OCI-LY7 (cell line): ENCODE data around the gene EDN2. TPM values are rescaled to one million over a fixed set of nuclear protein-coding genes. Genes with fewer than 3 reads are reported as not detected.

Experiments
- BruUV-seq: library from RNA; stranded (reverse); fragments of 400-500 nt; replicated peaks from 2 replicates; lab custom pipeline; 2021; lab: Mats Ljungman, UMichigan
- CTCF ChIA-PET: fragments of 300-600 bp; sonication (Branson Sonifier 250); formaldehyde crosslinking; loops from one replicate; lab custom pipeline; 2022; ENCODE audit warnings: antibody characterized with exemption; ENCODE audit not compliant: unreplicated experiment; lab: Charles Lee
- POLR2A ChIA-PET: fragments of 300-600 bp; sonication (Branson Sonifier 250); formaldehyde crosslinking; loops from one replicate; lab custom pipeline; 2022; ENCODE audit warnings: antibody characterized with exemption; lab: Charles Lee
- DNase-seq: peaks from one replicate; pipeline ENCODE4 v3.0.0-alpha.2; 2015; ENCODE audit warnings: low spot score
- H2AFZ ChIP-seq: fragments of 200-600 bp; sonication (generic), shearing (Covaris generic); 2 replicates; pipeline ENCODE4 v1.6.1; 2014; ENCODE audit warnings: mild to moderate bottlenecking, antibody characterized with exemption, low read length, moderate library complexity
- H3K27ac ChIP-seq: fragments of 200-600 bp; sonication (generic); 2 replicates; pipeline ENCODE4 v1.5.1; 2014; ENCODE audit warnings: mixed run types, low read depth, mild to moderate bottlenecking, moderate library complexity, low read length, inconsistent platforms; ENCODE audit not compliant: poor library complexity, severe bottlenecking
- H3K36me3 ChIP-seq: fragments of 200-600 bp; sonication (generic); 2 replicates; pipeline ENCODE4 v1.6.1; 2014; ENCODE audit warnings: mild to moderate bottlenecking, antibody characterized with exemption, low read length, moderate library complexity, mixed read lengths; ENCODE audit not compliant: insufficient read depth
- H3K4me1 ChIP-seq: fragments of 200-600 bp; sonication (generic); 2 replicates; pipeline ENCODE4 v1.5.1; 2014; ENCODE audit warnings: mild to moderate bottlenecking, low read length; ENCODE audit not compliant: insufficient read depth, poor library complexity, severe bottlenecking
- H3K4me2 ChIP-seq: fragments of 200-600 bp; sonication (generic); 2 replicates; pipeline ENCODE4 v1.6.1; 2014; ENCODE audit warnings: mild to moderate bottlenecking, low read length
- H3K4me3 ChIP-seq: fragments of 200-600 bp; sonication (generic); 2 replicates; pipeline ENCODE4 v1.5.1; 2014; ENCODE audit warnings: mild to moderate bottlenecking, low read depth, low read length; ENCODE audit not compliant: poor library complexity, severe bottlenecking
- H3K79me2 ChIP-seq: fragments of 200-600 bp; sonication (generic); 2 replicates; pipeline ENCODE4 v1.6.1; 2016; ENCODE audit warnings: low read depth, mild to moderate bottlenecking, low read length, moderate library complexity, mixed read lengths; ENCODE audit not compliant: insufficient read depth
- H3K9me2 ChIP-seq: fragments of 200-600 bp; sonication (generic); 2 replicates; pipeline ENCODE4 v1.6.1; 2016; ENCODE audit warnings: mild to moderate bottlenecking, low read length, mixed read lengths; ENCODE audit not compliant: insufficient read depth
- H3K9me3 ChIP-seq: fragments of 200-600 bp; sonication (generic); 2 replicates; pipeline ENCODE4 v1.6.1; 2014; ENCODE audit warnings: mild to moderate bottlenecking, mixed run types, low read length, mixed read lengths
- H4K20me1 ChIP-seq: fragments of 200-600 bp; sonication (generic); 2 replicates; pipeline ENCODE4 v1.6.1; 2014; ENCODE audit warnings: mild to moderate bottlenecking, antibody characterized with exemption, low read length, moderate library complexity, mixed read lengths; ENCODE audit not compliant: insufficient read depth
- EZH2phosphoT487 ChIP-seq: fragments of 200-600 bp; sonication (generic); IDR thresholded peaks from 2 replicates; pipeline ENCODE4 v1.6.1; 2018; ENCODE audit warnings: low read depth, borderline replicate concordance, mild to moderate bottlenecking, mixed run types, antibody characterized with exemption, low read length, moderate library complexity, mixed read lengths
- intact Hi-C: fragments of 100-400 bp; cut with micrococcal nuclease; formaldehyde crosslinking; loops from one replicate; pipeline ENCODE4 v1.10.0; 2022; ENCODE audit not compliant: unreplicated experiment
- total RNA-seq, 2 experiments: library from RNA; depleted of rRNA in 1 of 2; stranded (reverse); fragments of >200 nt in 1 of 2; shearing (Covaris generic) in 1 of 2; gene quantifications; 2 replicates each; pipeline ENCODE4 v1.2.3, GENCODE V29; 2014 to 2022
- TF ChIP-seq, protein P1 (sequence below): fragments of 200-600 bp; sonication (generic); conservative IDR thresholded peaks from 2 replicates; pipeline ENCODE4 v1.5.1; 2014; ENCODE audit warnings: mild to moderate bottlenecking, antibody characterized with exemption, low read length, moderate library complexity, mixed read lengths

The EDN2 gene
- total RNA-seq, 2 experiments from 2014 or later: not detected

DNA sequence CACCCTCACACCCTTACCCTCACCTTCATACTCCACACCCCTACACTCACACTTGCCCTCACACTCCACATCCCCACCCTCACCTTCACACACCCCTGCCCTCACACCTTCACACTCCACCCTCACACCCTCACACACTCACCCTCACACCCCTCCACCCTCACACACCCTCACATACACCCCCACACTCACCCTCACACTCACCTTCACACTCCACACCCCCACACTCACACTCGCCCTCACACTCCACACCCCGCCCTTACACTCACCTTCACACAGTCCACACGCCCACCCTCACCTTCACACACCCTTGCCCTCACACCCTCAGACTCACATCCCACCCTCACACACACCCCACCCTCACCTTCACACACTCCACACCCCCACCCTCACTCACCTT, 43.6 kb upstream of the EDN2 start:
- Histone ChIP-seq H2AFZ (no peak overlapping the region), H3K79me2 (no peaks in the 10 kb centered on the region), H4K20me1 (no peaks in the 10 kb centered on the region), H3K9me2 (no peaks in the 10 kb centered on the region), H3K4me2 (no peak overlapping the region), H3K27ac (no peak overlapping the region), H3K4me1 (no peaks in the 10 kb centered on the region), H3K36me3 (no peaks in the 10 kb centered on the region), H3K9me3 (no peaks in the 10 kb centered on the region), H3K4me3 (no peak overlapping the region)
- TF ChIP-seq EZH2phosphoT487: no peak
- TF ChIP-seq, protein P1, sequence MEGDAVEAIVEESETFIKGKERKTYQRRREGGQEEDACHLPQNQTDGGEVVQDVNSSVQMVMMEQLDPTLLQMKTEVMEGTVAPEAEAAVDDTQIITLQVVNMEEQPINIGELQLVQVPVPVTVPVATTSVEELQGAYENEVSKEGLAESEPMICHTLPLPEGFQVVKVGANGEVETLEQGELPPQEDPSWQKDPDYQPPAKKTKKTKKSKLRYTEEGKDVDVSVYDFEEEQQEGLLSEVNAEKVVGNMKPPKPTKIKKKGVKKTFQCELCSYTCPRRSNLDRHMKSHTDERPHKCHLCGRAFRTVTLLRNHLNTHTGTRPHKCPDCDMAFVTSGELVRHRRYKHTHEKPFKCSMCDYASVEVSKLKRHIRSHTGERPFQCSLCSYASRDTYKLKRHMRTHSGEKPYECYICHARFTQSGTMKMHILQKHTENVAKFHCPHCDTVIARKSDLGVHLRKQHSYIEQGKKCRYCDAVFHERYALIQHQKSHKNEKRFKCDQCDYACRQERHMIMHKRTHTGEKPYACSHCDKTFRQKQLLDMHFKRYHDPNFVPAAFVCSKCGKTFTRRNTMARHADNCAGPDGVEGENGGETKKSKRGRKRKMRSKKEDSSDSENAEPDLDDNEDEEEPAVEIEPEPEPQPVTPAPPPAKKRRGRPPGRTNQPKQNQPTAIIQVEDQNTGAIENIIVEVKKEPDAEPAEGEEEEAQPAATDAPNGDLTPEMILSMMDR: no peak
- no peak for DNase-seq
- intact Hi-C loops: no loop called here
- no TSS peak for BruUV-seq
- ChIA-PET CTCF (no interaction called here), POLR2A (no interaction called here)

DNA sequence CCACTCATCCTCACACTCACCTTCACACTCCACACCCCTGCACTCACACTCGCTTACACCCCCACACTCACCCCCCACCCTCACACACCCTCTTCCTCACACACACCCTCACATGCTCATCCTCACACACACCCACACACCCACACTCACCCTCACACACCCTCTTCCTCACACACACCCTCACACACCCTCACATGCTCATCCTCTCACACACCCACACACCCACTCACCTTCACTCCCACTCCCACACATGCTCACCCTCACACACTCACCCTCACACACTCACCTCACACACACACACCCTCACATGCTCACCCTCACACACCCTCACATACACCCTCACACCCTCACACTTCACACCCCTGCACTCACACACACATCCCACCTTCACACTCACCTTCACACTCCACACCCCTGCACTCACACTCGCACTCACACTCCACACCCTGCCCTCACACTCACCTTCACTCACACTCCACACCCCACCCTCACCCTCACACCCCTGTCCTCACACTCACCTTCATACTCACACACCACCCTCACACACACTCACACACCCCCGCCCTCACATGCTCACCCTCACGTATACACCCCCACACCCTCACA, 42.6 kb upstream of the EDN2 start:
- Histone ChIP-seq H3K4me2 (no peak overlapping the region), H4K20me1 (no peaks in the 10 kb centered on the region), H3K9me2 (no peaks in the 10 kb centered on the region), H3K4me1 (no peaks in the 10 kb centered on the region), H3K4me3 (no peak overlapping the region), H3K36me3 (no peaks in the 10 kb centered on the region), H2AFZ (no peak overlapping the region), H3K9me3 (no peaks in the 10 kb centered on the region), H3K79me2 (no peaks in the 10 kb centered on the region), H3K27ac (no peak overlapping the region)
- ChIA-PET POLR2A (no interaction called here), CTCF (no interaction called here)
- TF ChIP-seq, protein P1: no peak
- no peak for TF ChIP-seq EZH2phosphoT487
- intact Hi-C loops: no loop called here
- no TSS peak for BruUV-seq
- DNase-seq: no peak

DNA sequence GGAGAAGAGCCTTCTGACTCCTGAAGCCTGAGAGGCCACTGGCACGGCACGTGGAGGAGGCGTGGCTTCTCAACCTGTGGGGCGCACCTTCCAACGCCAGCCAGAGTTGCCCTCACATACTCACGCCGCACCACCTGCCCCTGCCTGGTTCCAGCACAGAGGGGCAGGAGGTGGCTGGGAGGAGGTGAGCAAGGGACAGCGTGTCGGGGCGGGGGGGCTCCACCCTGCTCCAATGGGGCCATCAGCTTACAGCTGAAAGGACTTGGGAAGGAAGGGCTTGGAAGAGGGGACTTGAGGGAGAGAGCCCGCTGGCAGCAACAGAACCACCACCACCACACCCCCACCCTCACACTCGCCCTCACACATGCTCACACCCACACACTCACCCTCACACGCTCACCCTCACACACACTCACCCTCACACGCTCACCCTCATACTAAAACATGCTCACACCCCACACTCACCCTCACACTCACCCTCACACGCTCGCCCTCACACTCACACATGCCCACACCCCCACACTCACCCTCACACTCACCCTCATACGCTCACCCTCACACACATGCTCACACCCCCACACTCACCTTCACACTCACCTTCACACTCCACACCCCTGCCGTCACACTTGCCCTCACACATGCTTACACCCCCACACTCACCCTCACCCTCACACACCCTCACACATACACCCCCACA, 41.6 kb upstream of the EDN2 start:
- H3K4me1 ChIP-seq: no peaks in the 10 kb centered on the region
- no peaks in the 10 kb centered on the region for H3K79me2 ChIP-seq
- no peaks in the 10 kb centered on the region for H4K20me1 ChIP-seq
- no peak for DNase-seq
- BruUV-seq: no TSS peak
- H3K27ac ChIP-seq: no peak overlapping the region
- H3K9me2 ChIP-seq: no peaks in the 10 kb centered on the region
- ChIA-PET POLR2A (no interaction called here), CTCF (no interaction called here)
- no peaks in the 10 kb centered on the region for H3K36me3 ChIP-seq
- intact Hi-C loops: no loop called here
- no peak for TF ChIP-seq EZH2phosphoT487
- TF ChIP-seq, protein P1: no peak
- no peak overlapping the region for H2AFZ ChIP-seq
- H3K4me3 ChIP-seq: no peak overlapping the region
- no peaks in the 10 kb centered on the region for H3K9me3 ChIP-seq
- H3K4me2 ChIP-seq: no peak overlapping the region
